Erythroblast (primary cell): ENCODE data around the gene AGAP1.
"Not testable (repeated sequence)": the region's sequence is repeated elsewhere in the genome, so short reads cannot be mapped to it uniquely, and the experiment has no call there.

ENCODE experiments used
- DNase-seq, 2 experiments: peaks; one replicate each; lab custom pipeline; 2025; lab: John Stamatoyannopoulos, UW
- GATA1 ChIP-seq: IDR thresholded peaks from 2 replicates; pipeline ENCODE4 v1.6.1; 2011; ENCODE audit warnings: low read depth, mild to moderate bottlenecking, control low read depth, low read length, moderate library complexity
- POLR2A ChIP-seq: IDR thresholded peaks from 2 replicates; pipeline ENCODE4 v1.6.1; 2011; ENCODE audit warnings: mild to moderate bottlenecking, low read length

AGAP1 gene

GRCh38 chr2:236057375-236057774, 563.5 kb downstream of the AGAP1 start:
- DNase-seq, result no peak
- TF ChIP-seq POLR2A (no peak), GATA1 (no peak)

GRCh38 chr2:236061497-236061896, 567.7 kb downstream of the AGAP1 start:
- no peak for TF ChIP-seq GATA1
- no peak for TF ChIP-seq POLR2A
- no peak for DNase-seq

- no peak for TF ChIP-seq GATA1
- TF ChIP-seq POLR2A, result no peak
- DNase-seq, result no peak
Observed at GRCh38 chr2:236061899-236062298, 568.1 kb downstream of the AGAP1 start.

- not testable (repeated sequence) for DNase-seq
Observed at GRCh38 chr2:236062806-236063205, 569.0 kb downstream of the AGAP1 start.

- no peak for DNase-seq
- TF ChIP-seq POLR2A, result no peak
- no peak for TF ChIP-seq GATA1
Observed at GRCh38 chr2:236063994-236064393, 570.2 kb downstream of the AGAP1 start.

GRCh38 chr2:236065314-236066160, 571.7 kb downstream of the AGAP1 start:
- TF ChIP-seq POLR2A (no peak), GATA1 (no peak)
- no peak for DNase-seq

- DNase-seq, result no peak
- no peak for TF ChIP-seq GATA1
- no peak for TF ChIP-seq POLR2A
Observed at GRCh38 chr2:236070236-236070635, 576.4 kb downstream of the AGAP1 start.

- DNase-seq, result peak; percentile 83 to 93
- no peak for TF ChIP-seq GATA1
- no peak for TF ChIP-seq POLR2A
Observed at GRCh38 chr2:236073246-236073645, 579.4 kb downstream of the AGAP1 start.

- peak; percentile 21 to 29 for DNase-seq
- TF ChIP-seq GATA1 (no peak), POLR2A (no peak)
Observed at GRCh38 chr2:236073867-236074655, 580.2 kb downstream of the AGAP1 start.

GRCh38 chr2:236075802-236076201, 582.0 kb downstream of the AGAP1 start:
- DNase-seq, result no peak

GRCh38 chr2:236078297-236079255, 584.7 kb downstream of the AGAP1 start:
- DNase-seq, result no peak

More at GRCh38 chr2:236075802-236076201, 582.0 kb downstream of the AGAP1 start:
- TF ChIP-seq POLR2A (no peak), GATA1 (no peak)

GRCh38 chr2:236080412-236080811, 586.6 kb downstream of the AGAP1 start:
- no peak for TF ChIP-seq POLR2A
- TF ChIP-seq GATA1, result no peak
- DNase-seq, result no peak

More at GRCh38 chr2:236078297-236079255, 584.7 kb downstream of the AGAP1 start:
- TF ChIP-seq GATA1, result no peak
- no peak for TF ChIP-seq POLR2A

- TF ChIP-seq POLR2A (no peak), GATA1 (no peak)
Observed at GRCh38 chr2:236081171-236081570, 587.3 kb downstream of the AGAP1 start.

GRCh38 chr2:236082061-236082460, 588.2 kb downstream of the AGAP1 start:
- TF ChIP-seq GATA1 (no peak), POLR2A (no peak)

More at GRCh38 chr2:236081171-236081570, 587.3 kb downstream of the AGAP1 start:
- peak in 1 of 2 experiments; percentile 28 for DNase-seq

More at GRCh38 chr2:236082061-236082460, 588.2 kb downstream of the AGAP1 start:
- DNase-seq, result no peak
